NCI-H1092 treated with DMSO at 0.1 percent for 48 hours (cell line): ENCODE measurements around the gene TACC2.
"Not testable (repeated sequence)": the region's sequence is repeated elsewhere in the genome, so short reads cannot be mapped to it uniquely, and the experiment has no call there.

Source experiments
- DNase-seq: peaks from one replicate; lab custom pipeline; 2025; lab: John Stamatoyannopoulos, UW

TACC2 gene

GRCh38 chr10:121984463-121984862 lies 4.5 kb upstream of the TACC2 start:
- DNase-seq = no peak

DNA sequence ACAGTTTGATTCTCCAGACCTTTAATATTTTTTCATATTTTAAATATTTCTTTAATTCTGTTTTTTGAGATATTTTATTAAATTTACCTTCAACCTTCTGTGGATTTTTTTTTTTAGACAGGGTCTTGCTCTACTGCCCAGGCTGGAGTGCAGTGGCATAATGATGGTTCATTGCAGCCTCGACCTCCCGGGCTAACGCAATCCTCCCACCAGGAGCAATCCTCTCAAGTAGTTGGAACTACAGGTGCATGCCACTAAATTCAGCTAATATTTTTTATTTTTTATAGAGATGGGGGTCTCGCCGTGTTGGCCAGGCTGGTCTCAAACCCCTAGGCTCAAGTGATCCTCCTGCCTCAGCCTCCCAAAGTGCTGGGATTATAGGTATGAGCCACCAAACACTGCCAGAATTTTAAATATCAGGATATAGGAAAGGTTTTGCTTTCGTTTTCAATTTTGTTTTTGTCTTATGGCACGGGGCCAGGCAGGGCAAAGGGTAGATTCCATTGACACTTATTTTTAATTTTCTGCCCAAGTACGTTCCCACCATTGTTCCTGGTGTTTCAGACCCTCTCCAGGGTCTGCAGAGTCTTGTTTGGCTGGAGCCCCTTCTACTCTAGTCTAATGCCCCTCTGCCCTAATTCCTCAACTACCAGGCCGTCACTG lies 1.2 kb downstream of the TACC2 start:
- no peak for DNase-seq

DNA sequence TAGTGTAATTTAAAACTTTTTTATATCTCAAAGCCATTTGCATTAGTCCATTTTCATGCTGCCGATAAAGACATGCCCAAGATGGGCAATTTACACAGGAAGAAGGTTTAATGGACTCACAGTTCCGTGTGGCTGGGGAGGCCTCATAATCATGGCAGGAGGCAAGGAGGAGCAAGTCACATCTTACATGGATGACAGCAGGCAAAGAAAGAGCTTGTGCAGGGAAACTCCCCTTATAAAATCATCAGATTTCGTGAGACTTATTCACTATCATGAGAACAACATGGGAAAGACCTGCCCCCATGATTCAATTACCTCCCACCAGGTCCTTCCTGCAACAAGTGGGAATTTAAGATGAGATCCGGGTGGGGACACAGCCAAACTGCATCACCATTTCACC lies 2.8 kb downstream of the TACC2 start:
- DNase-seq = not testable (repeated sequence)

DNA sequence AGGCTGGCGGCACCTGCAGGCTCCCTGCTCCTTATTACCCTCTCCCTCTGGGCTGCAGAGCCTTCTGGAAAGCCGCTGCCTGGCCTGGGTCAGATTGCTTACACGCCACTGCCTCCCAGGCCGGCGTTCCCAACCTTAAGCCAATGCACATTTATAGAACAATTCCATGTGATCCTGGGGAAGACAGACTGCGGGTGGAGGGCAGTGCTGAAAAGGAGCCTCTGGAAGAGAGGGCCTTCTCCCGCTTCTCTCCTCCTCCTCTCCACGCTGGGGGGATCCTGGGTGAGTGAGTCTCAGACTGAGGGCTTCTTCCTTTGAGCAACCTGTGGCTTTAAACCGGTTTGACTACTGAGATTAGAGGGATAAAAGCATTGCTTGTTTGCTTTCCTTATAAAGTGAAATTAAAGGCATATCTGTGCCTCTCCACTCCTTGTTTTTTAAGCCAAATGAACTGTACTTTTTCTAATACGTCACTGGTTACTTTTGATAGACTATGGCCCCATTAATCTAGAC lies 5.5 kb downstream of the TACC2 start:
- DNase-seq = no peak

- DNase-seq = no peak
These were observed 9.5 kb downstream of the TACC2 start for GRCh38 chr10:121998462-121998861.

GRCh38 chr10:121999301-121999700 lies 10.3 kb downstream of the TACC2 start:
- no peak for DNase-seq

- DNase-seq = no peak
These were observed 12.7 kb downstream of the TACC2 start for GRCh38 chr10:122001698-122002097.

GRCh38 chr10:122007415-122007814 lies 18.5 kb downstream of the TACC2 start:
- DNase-seq = no peak

- no peak for DNase-seq
These were observed 21.6 kb downstream of the TACC2 start for GRCh38 chr10:122010405-122011050.

GRCh38 chr10:122012731-122013130 lies 23.8 kb downstream of the TACC2 start:
- no peak for DNase-seq

- no peak for DNase-seq
These were observed 24.4 kb downstream of the TACC2 start for GRCh38 chr10:122013311-122013780.

DNA sequence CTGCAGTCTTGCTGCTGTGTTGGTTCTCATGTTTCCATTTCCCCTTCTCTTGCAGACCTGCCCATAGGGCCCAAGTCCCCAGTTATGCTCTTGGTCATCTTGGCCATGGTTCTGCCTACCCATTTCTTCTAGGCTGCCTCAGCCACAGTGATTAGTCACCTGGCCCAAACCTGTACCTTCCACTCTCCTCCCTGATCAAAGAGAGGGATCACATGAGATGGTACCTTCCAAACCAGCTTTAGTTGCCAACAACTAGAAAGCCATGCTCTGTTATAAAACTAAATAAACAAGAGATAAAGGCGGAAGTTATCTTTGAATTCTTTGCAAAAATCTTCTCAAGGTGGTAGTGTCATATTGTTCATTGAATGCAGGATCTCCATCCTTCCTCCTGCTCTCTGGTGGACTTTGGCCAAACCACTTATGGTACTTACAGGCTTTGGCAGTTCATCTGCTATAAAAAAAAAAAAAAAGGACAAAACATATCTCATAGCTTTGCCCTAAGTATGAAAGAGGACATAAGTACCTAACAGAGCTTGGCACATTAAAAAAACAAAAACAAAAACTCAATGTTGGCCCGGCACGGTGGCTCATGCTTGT lies 25.8 kb downstream of the TACC2 start:
- DNase-seq = no peak

DNA sequence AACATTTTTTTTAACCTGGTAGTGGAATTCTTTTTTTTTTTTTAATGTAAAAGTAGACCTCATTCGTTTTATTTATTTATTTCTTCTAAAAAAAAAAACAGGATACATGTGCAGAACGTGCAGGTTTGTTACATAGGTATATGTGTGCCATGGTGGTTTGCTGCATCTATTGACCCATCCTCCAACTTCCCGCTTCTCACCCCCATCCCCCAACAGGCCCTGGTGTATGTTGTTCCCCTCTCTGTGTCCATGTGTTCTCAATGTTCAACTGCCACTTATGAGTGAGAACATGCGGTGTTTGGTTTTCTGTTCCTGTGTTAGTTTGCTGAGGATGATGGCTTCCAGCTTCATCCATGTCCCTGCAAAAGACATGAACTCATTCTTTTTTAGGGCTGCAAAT lies 29.0 kb downstream of the TACC2 start:
- DNase-seq = not testable (repeated sequence)

DNA sequence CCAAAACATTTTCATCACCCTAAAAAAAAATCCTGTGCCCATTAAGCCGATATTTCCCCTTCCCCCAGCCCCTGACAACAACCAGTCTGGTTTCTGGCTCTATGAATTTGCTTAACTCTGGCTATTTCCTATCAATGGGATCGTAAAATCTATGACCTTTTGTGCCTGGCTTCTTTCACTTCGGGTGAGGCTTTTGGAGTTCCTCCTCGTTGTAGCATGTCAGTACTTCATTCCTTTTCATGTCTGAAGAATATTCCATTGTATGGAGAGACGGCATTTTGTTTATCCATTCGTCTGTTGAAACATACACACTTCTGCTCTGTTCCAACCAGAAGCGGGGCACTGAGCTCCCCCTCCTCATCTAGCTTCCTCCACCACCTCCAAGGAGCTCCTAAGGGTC lies 29.5 kb downstream of the TACC2 start:
- no peak for DNase-seq

GRCh38 chr10:122018951-122019413 lies 30.0 kb downstream of the TACC2 start:
- DNase-seq = no peak

- DNase-seq = no peak
These were observed 30.5 kb downstream of the TACC2 start for GRCh38 chr10:122019414-122019975.

DNA sequence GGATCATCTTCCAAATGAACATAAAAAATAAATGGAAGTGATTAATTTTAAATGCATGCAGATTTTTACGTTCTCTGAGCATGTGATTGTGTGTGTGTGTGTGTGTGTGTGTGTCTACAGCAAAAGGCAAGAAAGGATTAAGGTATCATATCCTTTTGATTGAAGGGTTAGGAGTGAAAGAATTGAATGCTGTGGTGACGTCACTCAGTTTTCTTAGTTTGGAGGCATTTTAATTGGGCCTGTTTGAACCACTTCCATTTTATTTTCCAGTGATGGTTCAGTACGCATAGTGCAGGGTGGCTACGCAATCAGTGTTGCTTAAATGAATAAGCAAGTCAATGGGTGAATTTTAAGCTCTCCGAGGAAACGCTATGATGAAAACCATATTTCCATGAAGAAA lies 31.3 kb downstream of the TACC2 start:
- no peak for DNase-seq

DNA sequence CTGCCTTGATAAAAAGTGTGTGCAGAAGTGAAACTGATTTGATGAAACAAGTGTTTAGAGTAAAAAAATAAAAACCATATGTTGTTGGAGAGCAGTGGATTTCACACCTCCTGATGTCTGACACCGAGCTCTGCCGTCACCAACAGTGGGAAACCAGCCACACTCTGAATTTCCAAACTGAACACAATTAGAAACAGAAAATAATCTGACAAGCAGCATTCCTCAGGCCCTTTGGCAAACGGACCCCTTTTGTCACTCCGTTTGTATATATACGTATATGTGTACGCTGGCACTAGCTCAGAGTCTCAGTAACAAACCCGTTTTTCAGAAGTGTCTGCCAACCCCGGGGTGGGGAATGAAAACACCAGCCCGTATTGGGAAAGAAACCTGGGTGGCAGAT lies 32.4 kb downstream of the TACC2 start:
- DNase-seq = no peak

DNA sequence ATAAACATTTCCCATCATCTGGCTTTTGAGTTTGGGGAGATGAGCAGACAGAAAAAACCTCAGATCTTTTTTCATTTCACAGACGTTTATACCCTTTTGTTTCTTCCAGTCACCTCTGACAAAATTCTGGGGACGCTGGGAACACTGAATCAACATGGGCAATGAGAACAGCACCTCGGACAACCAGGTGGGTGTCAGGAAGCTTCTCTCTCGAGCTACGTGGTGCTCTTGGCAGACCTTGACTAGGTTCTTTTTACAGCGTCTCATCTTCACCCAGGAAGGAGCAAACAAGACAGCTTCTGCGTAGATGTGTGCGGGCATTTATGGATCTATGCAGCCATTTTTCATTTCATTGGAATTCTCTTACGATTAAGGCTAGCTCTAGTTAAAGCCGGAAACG lies 32.9 kb downstream of the TACC2 start:
- DNase-seq = no peak

DNA sequence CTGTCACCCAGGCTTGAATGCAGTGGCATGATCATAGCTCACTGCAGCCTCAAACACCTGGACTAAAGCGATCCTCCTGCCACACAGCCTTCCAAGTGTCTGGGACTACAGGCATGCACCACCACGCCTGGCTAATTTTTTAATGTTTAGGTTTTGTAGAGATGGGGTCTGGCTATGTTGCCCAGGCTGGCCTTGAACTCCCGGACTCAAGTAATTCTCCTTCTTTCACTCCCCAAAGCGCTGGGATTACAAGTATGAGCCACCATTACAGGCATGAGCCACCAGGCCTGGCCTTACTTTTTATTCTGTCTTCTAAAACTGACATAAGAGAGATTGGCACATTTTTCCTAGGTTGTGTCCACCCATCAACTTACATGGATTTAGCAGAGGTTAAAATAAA lies 33.3 kb downstream of the TACC2 start:
- DNase-seq = no peak

GRCh38 chr10:122023257-122023656 lies 34.3 kb downstream of the TACC2 start:
- DNase-seq = not testable (repeated sequence)

DNA sequence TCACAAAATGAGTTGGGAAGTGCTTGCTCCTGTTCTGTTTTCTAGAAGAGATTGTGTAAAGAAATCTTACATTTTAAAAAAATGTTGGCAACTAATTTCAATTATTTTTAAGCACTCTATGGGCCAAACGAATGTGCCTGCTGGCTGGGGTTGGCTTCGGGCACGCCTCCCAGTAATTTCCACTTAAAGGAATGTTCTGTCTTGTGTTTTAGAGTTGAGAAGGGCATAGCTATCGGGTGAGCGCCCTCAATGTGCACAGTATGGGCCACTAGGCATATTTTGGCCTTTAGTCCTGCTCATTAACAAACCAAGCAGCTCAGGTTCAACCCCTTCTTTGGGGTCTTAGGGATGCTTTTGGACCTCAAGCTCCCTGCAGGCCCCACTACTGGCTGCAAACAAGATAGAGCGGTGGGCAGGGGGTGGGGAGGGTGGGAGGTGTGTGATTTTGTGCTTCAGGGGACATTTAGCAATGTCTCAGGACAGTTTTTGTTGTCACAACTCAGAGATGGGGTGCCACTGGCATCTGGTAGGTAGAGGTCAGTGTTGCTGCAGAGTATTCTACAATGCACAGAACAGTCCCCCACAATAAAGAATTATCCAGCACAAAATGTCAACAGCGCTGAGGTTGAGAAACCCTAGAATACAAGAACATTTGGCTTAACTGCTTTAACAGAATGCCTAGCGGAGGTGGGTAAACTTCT lies 40.7 kb downstream of the TACC2 start:
- no peak for DNase-seq
